Stimulated activated CD8-positive, alpha-beta memory T cell treated with anti-CD3 and anti-CD28 coated beads, Interleukin-15, amount 100 ng/mL, for 48 hours (primary cell): ENCODE results near the gene TMPRSS12.
A peak's percentile ranks its signal among the peaks of the same experiment; 100 is the strongest.
"Not testable (repeated sequence)": the region's sequence is repeated elsewhere in the genome, so short reads cannot be mapped to it uniquely, and the experiment has no call there.

Experiments used
- DNase-seq, 2 donors: peaks; one replicate each; pipeline ENCODE4 v3.0.0-alpha.2; 2020; ENCODE audit warnings: low read depth in 2 of 2

TMPRSS12 gene

DNA sequence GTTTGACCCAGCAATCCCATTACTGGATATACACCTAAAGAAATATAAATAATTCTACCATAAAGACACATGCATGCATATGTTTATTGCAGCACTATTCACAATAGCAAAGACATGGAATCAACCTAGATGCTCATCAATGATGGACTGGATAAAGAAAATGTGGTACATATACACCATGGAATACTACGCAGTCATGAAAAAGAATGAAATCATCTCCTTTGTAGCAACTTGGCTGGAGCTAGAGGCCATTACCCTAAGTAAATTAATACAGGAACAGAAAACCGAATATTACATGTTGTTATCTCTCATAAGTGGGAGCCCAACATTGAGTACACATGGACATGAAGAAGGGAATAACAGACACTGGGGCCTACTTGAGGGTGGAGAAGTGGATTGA lies 13.0 kb downstream of the TMPRSS12 start:
- DNase-seq = not testable (repeated sequence)

DNA sequence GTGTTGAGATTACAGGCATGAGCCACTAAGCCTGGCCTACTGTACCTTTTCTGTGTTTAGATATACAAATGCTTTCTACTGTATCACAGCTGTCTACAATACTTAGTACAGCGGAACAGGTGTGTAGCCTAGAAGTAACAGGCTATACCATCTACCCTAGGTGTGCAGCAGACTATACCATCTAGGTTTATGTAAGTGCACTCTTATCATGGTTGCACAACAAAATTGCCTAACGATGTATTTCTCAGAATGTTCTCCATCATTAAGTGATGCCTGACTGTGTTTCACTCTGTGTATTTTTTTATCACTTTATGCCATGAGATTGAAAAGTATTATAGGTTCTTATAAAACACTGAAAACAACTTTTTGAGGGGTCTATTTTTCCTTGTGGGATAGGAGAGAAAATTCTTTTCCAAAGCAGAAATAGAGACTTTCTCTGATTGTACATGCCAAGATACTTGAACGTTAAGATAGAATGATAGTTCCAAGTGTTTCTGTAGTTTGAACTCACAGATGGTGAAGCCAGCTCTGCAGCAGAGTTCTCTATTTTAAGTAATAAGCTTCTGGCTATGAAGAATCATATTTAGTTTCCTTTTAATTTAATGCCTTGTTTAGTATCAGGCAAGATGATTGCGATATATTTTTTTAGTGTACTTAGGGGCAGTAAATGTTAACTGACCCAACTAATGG lies 17.0 kb downstream of the TMPRSS12 start:
- no peak for DNase-seq

DNA sequence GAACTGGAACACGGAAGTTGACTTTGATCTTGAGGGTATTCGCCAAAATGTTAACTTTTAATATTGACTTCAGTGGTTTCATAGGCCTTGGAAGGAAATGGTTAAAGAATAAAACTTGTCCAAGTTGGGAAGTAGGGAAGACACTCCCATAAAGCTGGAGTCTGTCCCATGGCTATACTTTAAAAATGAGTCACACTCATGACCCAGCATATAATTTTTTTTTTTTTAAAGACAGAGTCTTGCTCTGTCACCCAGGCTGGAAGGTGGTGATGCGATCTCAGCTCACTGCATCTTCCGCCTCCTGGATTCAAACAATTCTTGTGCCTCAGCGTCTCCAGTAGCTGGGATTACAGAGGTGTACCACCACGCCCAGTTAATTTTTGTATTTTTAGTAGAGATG lies 19.6 kb downstream of the TMPRSS12 start:
- no peak for DNase-seq

DNA sequence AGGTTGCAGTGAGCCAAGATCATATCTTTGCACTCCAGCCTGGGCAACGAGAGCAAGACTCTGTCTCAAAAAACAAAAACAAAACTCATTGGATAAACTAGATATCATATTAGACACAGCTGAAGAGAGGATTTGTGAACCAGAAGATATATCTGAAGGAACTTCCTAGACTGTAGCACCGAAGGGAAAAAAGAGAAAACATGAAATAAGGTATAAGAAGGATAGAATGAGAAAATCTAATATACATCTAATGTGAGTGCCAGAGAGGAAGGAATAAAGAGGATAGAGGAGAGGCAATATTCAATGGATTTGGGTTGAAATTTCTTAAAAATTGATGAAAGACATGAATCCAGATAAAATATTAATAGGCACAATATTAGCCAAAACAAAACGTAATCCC lies 22.5 kb downstream of the TMPRSS12 start:
- DNase-seq = no peak

DNA sequence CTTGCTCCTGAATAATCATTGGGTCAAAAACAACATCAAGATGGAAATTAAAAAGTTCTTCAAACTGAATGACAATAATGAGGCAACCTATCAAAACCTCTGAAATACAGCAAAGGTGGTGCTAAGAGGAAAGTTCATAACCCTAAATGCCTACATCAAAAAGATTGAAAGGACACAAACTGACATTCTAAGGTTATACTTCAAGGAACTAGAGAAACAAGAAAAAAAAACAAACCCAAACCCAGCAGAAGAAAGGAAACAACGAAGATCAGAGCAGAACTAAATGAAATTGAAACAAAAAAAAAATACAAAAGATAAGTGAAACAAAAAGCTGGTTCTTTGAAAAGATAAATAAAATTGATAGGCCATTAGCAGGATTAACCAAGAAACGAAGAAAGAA lies 26.2 kb downstream of the TMPRSS12 start:
- not testable (repeated sequence) for DNase-seq

DNA sequence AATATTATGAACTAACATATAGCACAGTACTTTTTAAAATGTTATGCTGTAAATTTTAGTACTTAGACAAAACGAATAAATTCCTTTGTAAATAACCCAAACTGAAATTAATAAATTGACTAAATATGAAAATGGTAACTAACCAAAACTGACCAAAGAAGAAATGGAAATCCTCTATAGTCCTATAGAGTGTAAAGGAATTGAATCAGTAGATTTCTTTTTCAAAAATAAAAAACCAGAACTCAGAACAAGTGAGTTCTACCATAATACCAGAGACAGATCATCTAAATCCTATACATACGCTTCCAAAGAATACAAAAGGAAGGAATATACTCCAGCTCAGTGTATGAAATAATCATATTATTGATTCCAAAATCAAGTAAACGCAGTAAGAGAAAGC lies 39.8 kb downstream of the TMPRSS12 start:
- no peak for DNase-seq

DNA sequence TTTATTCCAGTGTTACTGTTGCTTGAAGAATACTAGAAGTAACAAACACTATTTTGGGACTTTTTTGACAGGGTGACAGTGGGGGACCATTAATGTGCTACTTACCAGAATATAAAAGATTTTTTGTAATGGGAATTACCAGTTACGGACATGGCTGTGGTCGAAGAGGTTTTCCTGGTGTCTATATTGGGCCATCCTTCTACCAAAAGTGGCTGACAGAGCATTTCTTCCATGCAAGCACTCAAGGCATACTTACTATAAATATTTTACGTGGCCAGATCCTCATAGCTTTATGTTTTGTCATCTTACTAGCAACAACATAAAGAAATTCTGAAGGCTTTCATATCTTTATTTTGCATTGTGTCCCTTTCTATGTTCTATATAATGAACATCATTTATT lies 44.5 kb downstream of the TMPRSS12 start:
- DNase-seq = no peak

DNA sequence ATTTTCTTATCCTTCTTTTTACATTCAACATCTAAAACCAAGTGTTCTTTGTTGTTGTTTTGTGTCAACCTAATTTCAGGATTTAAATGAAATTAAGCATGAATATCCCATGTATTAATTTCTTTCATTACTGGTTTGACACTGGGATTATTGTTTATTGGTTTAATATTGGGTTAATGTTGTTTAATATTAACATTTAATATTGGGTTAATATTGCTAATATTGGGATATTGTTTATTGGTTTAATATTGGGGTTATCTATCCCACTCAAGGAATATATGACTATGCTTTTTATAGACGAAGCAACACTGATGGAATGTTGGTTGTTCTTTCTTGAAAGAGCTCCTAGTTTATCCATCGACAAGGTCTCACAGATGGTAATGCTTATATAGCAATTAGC lies 45.9 kb downstream of the TMPRSS12 start:
- DNase-seq = no peak

DNA sequence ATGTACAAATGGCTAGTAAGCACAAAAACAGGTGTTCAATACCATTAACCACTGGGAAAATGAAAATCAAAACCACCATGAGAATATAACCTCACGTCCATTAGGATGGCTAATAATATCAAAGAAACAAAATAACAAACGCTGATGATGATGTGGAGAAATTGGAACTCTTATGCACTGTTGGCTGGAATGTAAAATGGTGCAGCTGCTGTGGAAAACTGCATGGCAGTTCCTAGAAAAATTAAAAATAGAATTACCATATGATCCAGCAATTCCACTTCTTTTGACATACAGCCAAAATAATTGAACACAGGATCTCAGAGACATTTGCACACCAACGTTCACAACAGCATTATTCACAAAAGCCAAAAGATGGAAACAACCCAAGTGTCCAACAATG lies 51.5 kb downstream of the TMPRSS12 start:
- no peak for DNase-seq

DNA sequence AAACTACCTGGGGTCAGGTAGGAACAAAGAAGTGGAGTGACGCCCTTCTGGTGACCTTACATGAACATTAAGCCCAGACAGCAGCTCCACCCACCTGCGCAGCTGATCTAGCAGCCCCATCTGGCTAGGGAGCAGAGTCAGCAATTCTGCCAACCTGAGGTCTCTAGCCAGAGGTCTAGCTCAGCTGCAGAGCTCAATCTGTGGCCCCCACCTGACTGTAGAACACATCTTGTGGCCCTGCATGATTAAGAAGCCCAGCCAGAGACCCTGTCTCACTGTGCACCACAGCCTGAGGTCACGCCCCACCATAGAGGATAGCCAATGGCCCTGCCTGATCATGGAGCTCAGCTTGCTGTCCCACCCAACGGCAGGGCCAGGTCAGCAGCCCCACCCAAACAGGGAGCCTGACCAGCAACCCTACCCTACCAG lies 59.0 kb downstream of the TMPRSS12 start:
- no peak for DNase-seq

DNA sequence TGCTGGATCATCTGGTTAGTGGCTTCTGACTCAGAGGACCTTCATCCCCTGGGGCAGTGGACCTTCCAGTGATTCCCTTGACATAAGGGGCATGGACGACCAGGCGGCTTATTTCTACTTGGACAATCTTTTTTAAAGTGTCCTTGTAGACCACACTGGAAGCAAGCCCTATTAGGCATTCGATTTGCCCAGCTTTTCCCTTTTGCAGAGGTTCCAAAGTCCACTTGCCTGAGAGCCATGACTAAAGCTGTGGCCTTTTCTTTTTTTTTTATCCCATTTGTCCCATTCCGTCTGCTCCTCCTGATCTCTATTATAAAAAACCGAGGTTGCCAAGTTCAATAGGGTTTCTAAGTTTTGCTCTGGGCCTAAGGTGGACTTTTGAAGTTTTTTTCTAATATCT lies 65.8 kb downstream of the TMPRSS12 start:
- not testable (repeated sequence) for DNase-seq

DNA sequence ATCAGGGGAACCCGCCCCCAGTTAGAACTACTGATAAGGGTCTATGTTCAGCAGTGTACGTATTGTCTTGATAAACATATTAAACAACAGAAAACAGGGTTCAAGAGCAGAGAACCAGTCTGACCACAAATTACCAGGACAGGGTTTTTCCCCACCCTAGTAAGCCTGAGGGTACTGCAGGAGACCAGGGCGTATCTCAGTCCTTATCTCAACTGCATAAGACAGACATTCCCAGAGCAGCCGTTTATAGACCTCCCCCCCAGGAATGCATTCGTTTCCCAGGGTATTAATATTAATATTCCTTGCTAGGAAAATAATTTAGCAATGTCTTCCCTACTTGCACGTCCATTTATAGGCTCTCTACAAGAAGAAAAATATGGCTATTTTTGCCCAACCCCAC lies 69.6 kb downstream of the TMPRSS12 start:
- DNase-seq = not testable (repeated sequence)

DNA sequence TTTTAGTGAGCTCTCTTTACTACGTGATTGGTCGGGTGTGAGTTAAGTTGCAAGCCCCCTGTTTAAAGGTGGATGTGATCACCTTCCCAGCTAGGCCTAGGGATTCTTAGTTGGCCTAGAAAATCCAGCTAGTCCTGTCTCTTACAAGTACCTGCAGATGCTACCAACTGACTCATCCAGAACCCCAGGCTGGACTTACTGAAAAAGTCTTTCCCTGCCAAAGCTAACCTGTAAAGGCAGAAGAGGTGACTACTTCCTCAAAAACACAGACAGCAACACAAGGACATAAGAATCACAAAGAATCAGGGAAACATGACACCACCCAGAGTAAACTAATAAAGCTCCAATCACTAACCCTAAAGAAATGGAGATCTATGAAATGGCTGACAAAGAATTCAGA lies 70.5 kb downstream of the TMPRSS12 start:
- DNase-seq = no peak

DNA sequence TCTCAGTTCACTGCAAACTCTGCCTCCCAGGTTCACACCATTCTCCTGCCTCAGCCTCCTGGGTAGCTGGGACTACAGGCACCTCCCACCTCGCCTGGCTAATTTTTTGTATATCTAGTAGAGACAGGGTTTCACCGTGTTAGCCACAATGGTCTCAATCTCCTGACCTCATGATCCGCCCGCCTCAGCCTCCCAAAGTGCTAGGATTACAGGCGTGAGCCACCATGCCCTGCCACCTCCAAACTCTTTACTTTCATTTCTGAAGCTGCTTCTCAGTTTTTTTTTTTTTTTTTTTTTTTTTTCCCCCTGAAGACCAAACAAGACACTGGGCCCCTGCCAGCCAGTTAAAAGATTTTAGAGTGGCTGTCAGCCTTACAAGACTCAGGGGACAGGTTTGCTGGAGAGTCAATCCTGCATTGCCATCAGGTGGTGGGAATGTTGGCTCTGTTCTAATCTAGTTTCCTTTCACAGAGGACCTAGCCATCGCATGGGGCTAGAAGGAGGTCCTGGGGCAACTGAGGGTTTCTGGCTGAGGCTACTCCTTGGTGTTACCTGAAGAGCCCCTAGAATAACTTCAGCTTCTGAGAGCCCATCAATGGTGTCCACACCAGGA lies 72.3 kb downstream of the TMPRSS12 start:
- no peak for DNase-seq

DNA sequence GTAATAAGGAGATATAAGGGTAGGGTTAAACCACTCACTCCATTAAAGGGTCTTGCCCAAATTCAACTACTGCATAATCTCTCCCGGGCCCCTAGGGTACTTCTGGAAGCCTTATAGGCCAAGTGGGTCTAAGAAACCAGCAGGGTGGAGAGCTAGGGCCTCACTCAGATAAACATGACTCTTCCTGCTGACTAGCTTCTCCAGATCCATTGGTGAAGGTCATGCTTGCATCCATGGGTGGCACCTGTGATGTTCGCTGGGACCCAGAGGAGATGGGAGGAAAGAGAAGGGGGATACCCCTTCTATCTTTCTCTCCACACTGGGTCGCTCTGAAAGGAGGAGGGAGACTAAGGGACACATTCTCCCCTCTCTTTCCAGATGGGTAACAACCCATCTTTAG lies 73.6 kb downstream of the TMPRSS12 start:
- no peak for DNase-seq

DNA sequence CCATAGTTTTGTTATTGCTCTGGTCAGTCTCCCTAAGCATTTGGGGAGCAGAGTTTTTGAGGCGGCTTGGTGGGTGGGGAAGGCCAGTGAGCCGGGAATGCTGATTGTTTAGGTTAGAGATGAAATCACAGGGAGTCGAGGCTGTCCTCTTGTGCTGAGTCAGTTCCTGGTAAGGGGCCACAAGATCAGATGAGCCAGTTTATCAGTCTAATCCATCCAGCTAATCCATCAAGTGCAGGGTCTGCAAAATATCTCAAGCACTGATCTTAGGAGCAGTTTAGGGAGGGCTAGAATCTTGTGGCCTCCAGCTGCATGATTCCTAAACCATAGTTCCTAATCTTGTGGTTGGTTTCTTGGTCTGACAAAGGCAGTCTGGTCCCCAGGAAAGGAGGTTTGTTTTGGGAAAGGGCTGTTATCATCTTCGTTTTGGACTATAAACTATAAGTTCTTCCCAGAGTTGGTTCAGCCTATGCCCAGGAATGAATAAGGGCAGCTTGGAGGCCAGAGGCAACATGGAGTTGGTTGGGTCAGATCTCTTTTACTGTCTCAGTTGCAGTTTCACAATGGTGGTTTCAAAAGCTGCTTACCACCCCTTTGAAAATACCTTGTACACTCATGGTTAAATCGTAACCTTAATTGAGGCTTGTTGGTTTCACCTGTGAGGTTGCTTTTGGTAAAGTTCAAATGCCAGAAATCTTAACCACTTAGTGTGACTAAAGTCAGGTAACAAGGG lies 76.0 kb downstream of the TMPRSS12 start:
- DNase-seq = no peak

DNA sequence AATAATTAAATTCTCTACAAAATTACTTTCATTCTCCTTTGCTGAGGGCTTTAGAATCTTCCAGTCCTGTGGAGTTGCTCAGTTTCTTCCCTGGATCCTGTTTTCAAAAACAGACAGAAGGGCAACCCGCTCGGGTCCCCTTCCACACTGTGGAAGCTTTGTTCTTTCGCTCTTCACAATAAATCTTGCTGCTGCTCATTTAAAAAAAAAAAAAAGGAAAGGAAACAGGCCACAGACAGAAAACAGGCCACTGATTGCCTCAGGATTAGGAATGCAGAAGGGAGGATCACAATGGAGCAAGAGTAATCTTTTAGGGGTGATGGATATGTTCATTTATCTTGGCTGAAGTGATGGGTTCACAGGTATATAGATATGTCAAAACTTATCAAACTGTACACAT lies 80.1 kb downstream of the TMPRSS12 start:
- no peak for DNase-seq

DNA sequence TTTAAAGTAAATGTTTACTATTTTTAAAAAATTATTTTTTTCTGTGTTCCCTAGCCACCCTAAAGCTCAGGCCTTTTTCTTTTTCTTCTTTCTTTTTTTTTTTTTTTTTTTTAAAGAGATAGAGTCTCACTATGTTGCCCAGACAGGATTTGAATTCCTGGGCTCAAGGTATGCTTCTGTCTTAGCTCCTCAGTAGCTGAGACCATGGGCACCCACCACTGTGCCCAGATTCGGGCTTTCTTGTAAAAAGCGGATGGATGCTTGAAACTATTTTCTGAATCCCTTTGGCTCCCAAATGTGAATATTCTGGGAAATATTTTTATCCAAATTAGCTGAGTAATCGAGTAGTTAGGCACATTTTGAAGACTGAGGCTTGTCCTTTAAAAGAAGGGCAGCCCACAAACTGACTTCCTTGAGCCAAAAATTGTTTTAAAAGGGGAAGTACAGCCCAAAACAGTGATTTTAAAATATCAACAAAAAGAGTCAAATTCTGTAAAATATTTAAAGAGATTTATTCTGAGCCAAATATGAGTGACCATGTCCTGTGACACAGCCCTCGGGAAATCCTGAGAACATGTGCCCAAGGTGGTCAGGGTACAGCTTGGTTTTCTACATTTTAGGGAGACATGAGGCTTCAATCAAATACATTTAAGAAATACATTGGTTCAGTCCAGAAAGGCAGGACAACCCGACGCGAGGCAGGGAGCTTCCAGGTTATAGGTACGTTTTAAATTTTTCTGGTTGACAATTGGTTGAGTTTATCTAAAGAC lies 80.8 kb downstream of the TMPRSS12 start:
- no peak for DNase-seq

DNA sequence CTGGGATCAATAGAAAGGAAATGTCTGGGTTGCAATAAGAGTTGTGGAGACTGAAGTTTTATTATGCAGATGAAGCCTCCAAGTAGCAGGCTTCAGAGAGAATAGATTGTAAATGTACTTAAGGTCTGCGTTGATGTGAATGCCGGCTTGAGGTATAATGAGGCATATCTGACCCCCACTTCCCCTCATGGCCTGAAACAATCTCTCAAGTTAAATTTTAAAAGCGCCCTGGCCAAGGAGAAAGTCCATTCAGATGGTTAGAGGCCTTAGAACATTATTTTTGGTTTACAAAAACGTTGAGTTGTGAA lies 81.4 kb downstream of the TMPRSS12 start:
- DNase-seq = no peak

DNA sequence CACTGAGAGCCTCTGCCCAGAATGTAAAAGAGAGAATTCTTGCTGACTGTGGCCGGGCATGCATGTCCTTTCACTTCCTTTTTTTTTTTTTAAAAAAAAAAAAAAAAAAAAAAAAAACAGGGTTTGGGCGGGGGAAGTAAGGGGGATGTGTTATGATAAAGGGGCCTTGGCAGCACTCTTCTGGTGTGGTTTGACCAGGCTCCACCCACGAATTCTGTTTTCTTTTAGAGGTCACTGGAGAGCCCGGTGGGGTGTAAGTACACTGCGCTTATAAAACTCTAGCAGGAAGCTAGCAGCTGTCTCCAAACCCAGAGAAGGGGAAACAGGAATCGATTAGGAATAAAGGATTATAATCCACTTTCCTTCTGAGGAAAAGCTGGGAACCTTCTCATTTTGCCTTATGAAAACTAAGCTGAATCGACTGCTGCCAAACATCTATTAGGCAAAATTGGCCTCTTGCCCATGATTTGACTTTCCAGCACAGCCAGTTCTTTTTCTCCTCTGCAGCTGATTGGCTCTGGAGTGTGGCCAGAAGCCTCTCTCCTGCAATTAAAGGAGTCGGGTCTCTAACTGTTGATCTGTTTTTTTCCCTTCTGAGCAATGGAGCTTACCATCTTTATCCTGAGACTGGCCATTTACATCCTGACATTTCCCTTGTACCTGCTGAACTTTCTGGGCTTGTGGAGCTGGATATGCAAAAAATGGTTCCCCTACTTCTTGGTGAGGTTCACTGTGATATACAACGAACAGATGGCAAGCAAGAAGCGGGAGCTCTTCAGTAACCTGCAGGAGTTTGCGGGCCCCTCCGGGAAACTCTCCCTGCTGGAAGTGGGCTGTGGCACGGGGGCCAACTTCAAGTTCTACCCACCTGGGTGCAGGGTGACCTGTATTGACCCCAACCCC lies 82.0 kb downstream of the TMPRSS12 start:
- peak in 1 of 2 donors; percentile 18 for DNase-seq

DNA sequence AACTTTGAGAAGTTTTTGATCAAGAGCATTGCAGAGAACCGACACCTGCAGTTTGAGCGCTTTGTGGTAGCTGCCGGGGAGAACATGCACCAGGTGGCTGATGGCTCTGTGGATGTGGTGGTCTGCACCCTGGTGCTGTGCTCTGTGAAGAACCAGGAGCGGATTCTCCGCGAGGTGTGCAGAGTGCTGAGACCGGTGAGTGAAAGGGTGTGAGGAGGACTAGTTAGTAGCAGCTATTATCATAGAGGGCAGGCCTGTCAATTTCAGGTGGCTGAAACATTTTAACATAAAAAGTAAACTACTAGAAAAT lies 82.6 kb downstream of the TMPRSS12 start:
- DNase-seq = no peak

DNA sequence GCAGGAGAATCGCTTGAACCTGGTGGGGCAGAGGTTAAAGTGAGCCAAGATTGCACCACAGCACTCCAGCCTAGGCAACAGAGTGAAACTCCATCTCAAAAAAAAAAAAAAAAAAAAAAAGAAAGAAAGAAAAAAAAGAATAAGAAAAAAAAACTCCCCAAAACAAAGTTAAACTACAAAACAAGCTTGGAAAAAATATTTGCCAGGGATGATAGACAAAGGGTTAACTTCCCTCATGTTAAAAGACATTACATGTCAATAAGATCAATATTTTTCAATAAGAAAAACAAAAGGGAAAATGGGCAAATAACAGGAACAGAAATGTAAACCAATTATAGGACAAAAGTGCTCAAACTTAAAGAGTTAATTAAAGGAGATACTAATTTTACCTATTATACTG lies 83.2 kb downstream of the TMPRSS12 start:
- no peak for DNase-seq
